Ovary (tissue), 9 donors: ENCODE measurements around the gene MYO1B. TPM values are rescaled to one million over a fixed set of nuclear protein-coding genes. Genes with fewer than 3 reads are reported as not detected.

Experiments used
- DNase-seq, 5 donors: peaks; one replicate each; pipeline ENCODE4 v3.0.0-alpha.2; 2019 to 2020
- H3K27ac ChIP-seq, 2 donors: fragments of 200-600 bp; one replicate each; pipeline versions ENCODE4 v1.5.1 to v1.8.0; 2019 to 2022
- H3K27me3 ChIP-seq: fragments of 200-600 bp; one replicate; pipeline ENCODE4 v1.8.0; 2022
- H3K36me3 ChIP-seq: fragments of 200-600 bp; sonication (generic); one replicate; pipeline ENCODE4 v1.5.1; 2019
- H3K4me1 ChIP-seq: one replicate; pipeline ENCODE4 v1.8.1; 2013; ENCODE audit warnings: mild to moderate bottlenecking, moderate library complexity; ENCODE audit not compliant: insufficient read depth
- H3K4me3 ChIP-seq: fragments of 200-600 bp; sonication (generic); one replicate; pipeline ENCODE4 v1.5.1; 2017
- H3K9me3 ChIP-seq, 2 donors: fragments of 200-600 bp in 1 of 2; sonication (generic) in 1 of 2; one replicate each; pipeline versions ENCODE4 v1.5.1 to v1.8.1; 2013 to 2019; ENCODE audit warnings: mild to moderate bottlenecking in 1 of 2, moderate library complexity in 1 of 2
- CTCF ChIP-seq, 3 donors: fragments of 450-650 bp in 2 of 3; fragments of 200-600 bp in 1 of 3; IDR thresholded peaks; one replicate each; pipeline versions ENCODE4 v1.5.1 to v1.8.0; 2016 to 2022; ENCODE audit warnings: antibody characterized with exemption in 3 of 3, mild to moderate bottlenecking in 1 of 3
- EP300 ChIP-seq: sonication (generic); formaldehyde crosslinking; IDR thresholded peaks from one replicate; pipeline ENCODE4 v1.6.1; 2017; ENCODE audit warnings: antibody characterized with exemption
- POLR2A ChIP-seq: fragments of 450-650 bp; IDR thresholded peaks from one replicate; pipeline ENCODE4 v1.6.1; 2017; ENCODE audit warnings: antibody characterized with exemption, mild to moderate bottlenecking, moderate library complexity
- WGBS, 3 donors: extraction: QIAGEN DNeasy Blood & Tissue Kit in 1 of 3; methylation state at CpG; one replicate each; pipeline versions ENCODE4 v1.1.5 to v1.1.7; 2013 to 2017; 5-methylcytosine and 5-hydroxymethylcytosine counted together
- intact Hi-C, 4 donors: fragments of 100-400 bp; cut with DNase I; formaldehyde crosslinking; loops; one replicate each; pipeline versions ENCODE4 v1.11.0 to v1.15.1; 2022 to 2023
- polyA plus RNA-seq, 2 donors: library from polyadenylated mRNA; stranded (reverse); fragments of 200-250 nt in 1 of 2; fragments of 350-450 nt in 1 of 2; fragmentation: Illumina TruSeq in 1 of 2; extraction: RNeasy Lipid Tissue Mini Kit (QIAGEN cat#74804) in 1 of 2; gene quantifications; one replicate each; pipeline ENCODE4 v1.2.3, GENCODE V29; 2013 to 2014
- total RNA-seq, 7 donors: library from RNA; depleted of rRNA in 2 of 7; stranded (reverse); fragments of >200 nt in 2 of 7; fragmentation: NEBNext Ultra II Directional in 3 of 7; extraction: Animal tissue kit (Norgen Biotek cat#: 25700) in 3 of 7; gene quantifications; one replicate each; pipeline versions ENCODE4 v1.1.0 to v1.2.4, GENCODE V29; 2016 to 2023
- donor health status: DM: no; HTN: no; CAD: no; lungs with moderate emphysema.
- donor health status: DM: no; HTN: no; CAD: no.
- donor health status: Bipolar disorder and iron deficiency.
- donor health status: DM: yes; HTN: yes; CAD: no.
- donor health status: DM: no; HTN: no; CAD: no.
- donor health status: DM: yes; HTN: yes; CAD: no.

The MYO1B gene
- total and polyA plus RNA-seq, 9 donors, result 15.8 to 34.7 (median 27.3) TPM

DNA sequence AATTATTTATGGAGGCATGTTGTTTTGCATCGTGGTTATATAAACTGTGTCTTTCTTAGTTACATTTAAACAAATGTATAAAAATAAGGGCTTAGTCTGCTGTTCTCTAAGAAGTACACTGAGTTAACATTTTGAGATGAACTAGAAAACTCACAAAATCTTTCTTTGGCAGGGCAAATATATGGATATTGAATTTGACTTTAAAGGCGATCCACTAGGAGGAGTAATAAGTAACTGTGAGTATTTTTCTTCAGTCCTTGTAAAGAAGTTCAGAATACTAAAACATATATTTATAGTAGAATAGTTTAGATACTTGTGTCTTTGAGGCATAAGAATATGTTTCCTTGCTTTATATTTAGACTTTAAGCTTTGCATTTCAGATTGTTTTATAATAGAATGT, 104.8 kb downstream of the MYO1B start:
- no peaks in the 10 kb centered on the region for H3K4me1 ChIP-seq
- WGBS, 3 donors, result 38 to 45% (median 42%) methylated on average over 2 of the region's 2 CpGs
- no peaks in the 10 kb centered on the region for H3K9me3 ChIP-seq
- H3K36me3 ChIP-seq, result no peaks in the 10 kb centered on the region
- no peak for DNase-seq
- no peak for TF ChIP-seq POLR2A
- no peak for TF ChIP-seq CTCF (IDR thresholded peaks at IDR 0.05)
- TF ChIP-seq EP300, result no peak
- no peak overlapping the region for H3K4me3 ChIP-seq
- H3K27me3 ChIP-seq, result no peaks in the 10 kb centered on the region
- intact Hi-C loops, result no loop called here
- H3K27ac ChIP-seq, result no peak overlapping the region

- H3K9me3 ChIP-seq, result no peaks in the 10 kb centered on the region
- no peaks in the 10 kb centered on the region for H3K27me3 ChIP-seq
- TF ChIP-seq POLR2A (no peak), CTCF (IDR thresholded peaks at IDR 0.05) (no peak)
- WGBS, 3 donors, result 63 to 70% (median 67%) methylated on average over 2 of the region's 2 CpGs
- DNase-seq, result no peak
- intact Hi-C loops, result no loop called here
- no peaks in the 10 kb centered on the region for H3K4me1 ChIP-seq
- H3K36me3 ChIP-seq, result no peaks in the 10 kb centered on the region
- no peak overlapping the region for H3K4me3 ChIP-seq
- H3K27ac ChIP-seq, result no peak overlapping the region
Observed at GRCh38 chr2:191350826-191351225, 105.6 kb downstream of the MYO1B start.

DNA sequence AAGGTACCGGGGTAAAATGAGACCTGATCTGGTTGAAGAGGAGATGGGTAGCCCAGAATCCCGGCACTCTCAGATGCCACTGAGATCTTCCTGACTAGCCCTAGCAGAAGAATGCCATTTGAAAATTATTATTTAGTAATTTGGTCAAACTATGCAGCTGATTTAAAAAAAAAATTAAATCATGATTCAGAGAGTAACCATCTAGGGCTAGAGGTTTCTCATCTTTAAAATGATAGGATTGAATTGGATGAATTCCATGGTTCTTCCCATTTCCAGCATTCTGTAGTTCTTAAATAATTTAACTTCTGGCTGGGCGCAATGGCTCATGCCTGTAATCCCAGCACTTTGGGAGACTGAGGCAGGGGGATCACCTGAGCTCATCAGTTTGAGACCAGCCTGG, 106.1 kb downstream of the MYO1B start:
- WGBS, 3 donors, result 95 to 99% (median 98%) methylated on average over 3 of the region's 3 CpGs
- no peaks in the 10 kb centered on the region for H3K9me3 ChIP-seq
- H3K4me1 ChIP-seq, result no peaks in the 10 kb centered on the region
- intact Hi-C loops, result no loop called here
- no peaks in the 10 kb centered on the region for H3K36me3 ChIP-seq
- TF ChIP-seq CTCF (IDR thresholded peaks at IDR 0.05) (no peak), POLR2A (no peak), EP300 (no peak)
- no peak overlapping the region for H3K4me3 ChIP-seq
- no peak overlapping the region for H3K27ac ChIP-seq
- H3K27me3 ChIP-seq, result no peaks in the 10 kb centered on the region
- DNase-seq, result no peak

GRCh38 chr2:191351921-191352320, 106.7 kb downstream of the MYO1B start:
- Histone ChIP-seq H3K4me3 (no peak overlapping the region), H3K9me3 (no peaks in the 10 kb centered on the region), H3K27ac (no peak overlapping the region), H3K4me1 (no peaks in the 10 kb centered on the region), H3K27me3 (no peaks in the 10 kb centered on the region), H3K36me3 (no peaks in the 10 kb centered on the region)
- intact Hi-C loops, result no loop called here
- WGBS, 3 donors, result 83 to 95% (median 90%) methylated on average over 2 of the region's 2 CpGs
- TF ChIP-seq CTCF (IDR thresholded peaks at IDR 0.05), result no peak
- no peak for TF ChIP-seq EP300
- no peak for TF ChIP-seq POLR2A
- no peak for DNase-seq

DNA sequence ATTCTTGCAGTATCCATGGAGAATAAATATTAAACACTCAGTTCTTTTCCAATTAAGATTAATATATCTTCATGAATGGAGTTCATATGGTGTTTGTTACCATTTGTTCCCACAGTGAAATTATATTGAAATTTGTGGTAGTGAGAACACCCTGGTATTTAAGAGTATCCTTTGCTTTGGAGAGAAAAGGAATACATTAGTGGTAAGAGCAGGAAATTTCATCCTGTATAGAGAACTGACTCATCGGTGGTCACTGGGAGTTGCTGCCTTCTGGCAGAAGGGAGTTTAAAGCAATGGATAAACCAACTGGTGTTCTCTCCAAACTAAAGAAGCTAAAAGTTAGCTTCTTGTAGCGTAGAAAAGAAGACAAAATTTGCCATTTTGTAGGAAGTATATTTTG, 107.3 kb downstream of the MYO1B start:
- no peak overlapping the region for H3K27ac ChIP-seq
- 65 to 78% (median 71%) methylated on average over 2 of the region's 2 CpGs for WGBS, 3 donors
- no peaks in the 10 kb centered on the region for H3K27me3 ChIP-seq
- TF ChIP-seq EP300 (no peak), CTCF (IDR thresholded peaks at IDR 0.05) (no peak), POLR2A (no peak)
- H3K9me3 ChIP-seq, result no peaks in the 10 kb centered on the region
- H3K36me3 ChIP-seq, result no peaks in the 10 kb centered on the region
- H3K4me1 ChIP-seq, result no peaks in the 10 kb centered on the region
- H3K4me3 ChIP-seq, result no peak overlapping the region
- no peak for DNase-seq
- intact Hi-C loops, result no loop called here
